K562 (cell line): ENCODE data around the gene UBR7. TPM values are rescaled to one million over a fixed set of nuclear protein-coding genes. Genes with fewer than 3 reads are reported as not detected.

Source experiments
- ILK ChIP-seq: fragments of 450-650 bp; IDR thresholded peaks from 2 replicates; pipeline ENCODE4 v1.6.1; 2016; ENCODE audit warnings: missing genetic modification characterization, low read depth, mild to moderate bottlenecking, missing compliant biosample characterization, moderate library complexity, borderline replicate concordance
- NR4A1 ChIP-seq, 2 experiments: fragments of 250-450 bp in 1 of 2; fragments of 450-650 bp in 1 of 2; sonication (Bioruptor Pico) in 1 of 2; IDR thresholded peaks; 2 replicates each; pipeline versions ENCODE4 v1.4.0 to v1.6.1; 2016 to 2020; ENCODE audit warnings: mild to moderate bottlenecking in 2 of 2, missing compliant biosample characterization in 1 of 2, missing genetic modification characterization in 1 of 2, moderate library complexity in 1 of 2
- SMARCB1 ChIP-seq: IDR thresholded peaks from 2 replicates; pipeline ENCODE4 v1.6.1; 2011; ENCODE audit warnings: improper control_type of control experiment, low read depth; ENCODE audit not compliant: insufficient read length
- SRF ChIP-seq, 2 experiments: fragments of 250-450, 450-650 bp in 1 of 2; sonication (Bioruptor Pico) in 1 of 2; sonication (generic) in 1 of 2; formaldehyde crosslinking; IDR thresholded peaks; 2 replicates each; pipeline versions ENCODE4 v1.5.0 to v1.5.1; 2020 to 2022; ENCODE audit warnings: mild to moderate bottlenecking in 1 of 2, missing genetic modification reagents in 1 of 2
- ZNF507 ChIP-seq: conservative IDR thresholded peaks from 2 replicates; pipeline ENCODE4 v1.6.1; 2017; ENCODE audit warnings: missing genetic modification characterization, missing compliant biosample characterization
- polyA plus RNA-seq, 8 experiments: library from polyadenylated mRNA; depleted of rRNA in 4 of 8; stranded (reverse) in 5 of 8; unstranded in 3 of 8; fragments of >200 nt; fragmentation: Nextera tagmentation in 2 of 8; fragmentation: Illumina TruSeq in 1 of 8; extraction: Ambion mirVana in 2 of 8; extraction: Trizol in 1 of 8; gene quantifications; 2 replicates each; pipeline versions ENCODE4 v1.2.1 to v1.2.3, GENCODE V29; 2011 to 2014; ENCODE audit warnings: inconsistent platforms in 1 of 8, missing spikeins in 1 of 8
- total RNA-seq, 7 experiments: library from RNA; depleted of rRNA in 6 of 7; stranded (reverse); fragments of >200 nt in 6 of 7; fragmentation: Illumina TruSeq in 2 of 7; extraction: Trizol in 2 of 7; gene quantifications; 2 replicates each; pipeline versions ENCODE4 v1.2.1 to v1.2.3, GENCODE V29; 2011 to 2021; ENCODE audit warnings: low replicate concordance in 1 of 7
- TF ChIP-seq, protein P1 (sequence below): fragments of 450-650 bp; formaldehyde crosslinking; IDR thresholded peaks from 2 replicates; pipeline ENCODE4 v1.4.0; 2020; ENCODE audit warnings: mild to moderate bottlenecking, moderate library complexity
- TF ChIP-seq, protein P2 (sequence below): IDR thresholded peaks from 2 replicates; pipeline ENCODE4 v1.6.1; 2011; ENCODE audit warnings: borderline replicate concordance, low read depth, mild to moderate bottlenecking, moderate library complexity, low read length; ENCODE audit not compliant: insufficient read depth, poor library complexity, severe bottlenecking
- TF ChIP-seq, protein P3 (sequence below): sonication (generic); formaldehyde crosslinking; IDR thresholded peaks from 2 replicates; pipeline ENCODE4 v1.4.0; 2020; ENCODE audit warnings: mild to moderate bottlenecking, missing genetic modification reagents

UBR7 gene
- total and polyA plus RNA-seq, 9 of the 15 experiments (the other 6 are each of a cell fraction or from before 2014, with no cell fraction given), result 12.5 to 63.0 (median 34.4) TPM

DNA sequence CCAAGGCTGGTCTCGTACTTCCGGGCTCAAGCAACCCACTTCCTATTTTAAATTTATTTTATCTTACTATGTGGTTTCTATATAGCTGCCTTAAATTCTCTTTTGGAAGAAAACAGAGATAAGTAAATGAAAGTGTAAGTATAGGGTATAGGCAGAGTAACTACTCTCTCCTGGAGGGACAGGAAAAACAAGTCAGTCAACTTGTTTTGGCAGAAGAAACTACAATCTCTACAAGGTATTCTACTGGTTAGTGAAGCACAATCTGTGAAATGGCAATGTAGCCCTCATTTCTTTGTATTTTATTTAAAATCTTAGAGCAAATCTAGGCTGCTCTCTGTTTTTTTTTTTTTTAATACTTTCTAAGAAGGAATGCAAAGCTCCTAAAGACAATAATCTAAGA lies 55.4 kb downstream of the UBR7 start (continued):
- no peak for TF ChIP-seq SRF (CRISPR knock-in tag; IDR thresholded peaks at IDR 0.05)
- TF ChIP-seq ZNF507 (tag), result no peak
- TF ChIP-seq, protein P1, sequence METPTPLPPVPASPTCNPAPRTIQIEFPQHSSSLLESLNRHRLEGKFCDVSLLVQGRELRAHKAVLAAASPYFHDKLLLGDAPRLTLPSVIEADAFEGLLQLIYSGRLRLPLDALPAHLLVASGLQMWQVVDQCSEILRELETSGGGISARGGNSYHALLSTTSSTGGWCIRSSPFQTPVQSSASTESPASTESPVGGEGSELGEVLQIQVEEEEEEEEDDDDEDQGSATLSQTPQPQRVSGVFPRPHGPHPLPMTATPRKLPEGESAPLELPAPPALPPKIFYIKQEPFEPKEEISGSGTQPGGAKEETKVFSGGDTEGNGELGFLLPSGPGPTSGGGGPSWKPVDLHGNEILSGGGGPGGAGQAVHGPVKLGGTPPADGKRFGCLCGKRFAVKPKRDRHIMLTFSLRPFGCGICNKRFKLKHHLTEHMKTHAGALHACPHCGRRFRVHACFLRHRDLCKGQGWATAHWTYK (CRISPR knock-in tag), result no peak
- TF ChIP-seq SMARCB1, result no peak
- TF ChIP-seq ILK (tag), result no peak
- TF ChIP-seq, protein P2, sequence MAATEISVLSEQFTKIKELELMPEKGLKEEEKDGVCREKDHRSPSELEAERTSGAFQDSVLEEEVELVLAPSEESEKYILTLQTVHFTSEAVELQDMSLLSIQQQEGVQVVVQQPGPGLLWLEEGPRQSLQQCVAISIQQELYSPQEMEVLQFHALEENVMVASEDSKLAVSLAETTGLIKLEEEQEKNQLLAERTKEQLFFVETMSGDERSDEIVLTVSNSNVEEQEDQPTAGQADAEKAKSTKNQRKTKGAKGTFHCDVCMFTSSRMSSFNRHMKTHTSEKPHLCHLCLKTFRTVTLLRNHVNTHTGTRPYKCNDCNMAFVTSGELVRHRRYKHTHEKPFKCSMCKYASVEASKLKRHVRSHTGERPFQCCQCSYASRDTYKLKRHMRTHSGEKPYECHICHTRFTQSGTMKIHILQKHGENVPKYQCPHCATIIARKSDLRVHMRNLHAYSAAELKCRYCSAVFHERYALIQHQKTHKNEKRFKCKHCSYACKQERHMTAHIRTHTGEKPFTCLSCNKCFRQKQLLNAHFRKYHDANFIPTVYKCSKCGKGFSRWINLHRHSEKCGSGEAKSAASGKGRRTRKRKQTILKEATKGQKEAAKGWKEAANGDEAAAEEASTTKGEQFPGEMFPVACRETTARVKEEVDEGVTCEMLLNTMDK, result no peak
- TF ChIP-seq, protein P3, sequence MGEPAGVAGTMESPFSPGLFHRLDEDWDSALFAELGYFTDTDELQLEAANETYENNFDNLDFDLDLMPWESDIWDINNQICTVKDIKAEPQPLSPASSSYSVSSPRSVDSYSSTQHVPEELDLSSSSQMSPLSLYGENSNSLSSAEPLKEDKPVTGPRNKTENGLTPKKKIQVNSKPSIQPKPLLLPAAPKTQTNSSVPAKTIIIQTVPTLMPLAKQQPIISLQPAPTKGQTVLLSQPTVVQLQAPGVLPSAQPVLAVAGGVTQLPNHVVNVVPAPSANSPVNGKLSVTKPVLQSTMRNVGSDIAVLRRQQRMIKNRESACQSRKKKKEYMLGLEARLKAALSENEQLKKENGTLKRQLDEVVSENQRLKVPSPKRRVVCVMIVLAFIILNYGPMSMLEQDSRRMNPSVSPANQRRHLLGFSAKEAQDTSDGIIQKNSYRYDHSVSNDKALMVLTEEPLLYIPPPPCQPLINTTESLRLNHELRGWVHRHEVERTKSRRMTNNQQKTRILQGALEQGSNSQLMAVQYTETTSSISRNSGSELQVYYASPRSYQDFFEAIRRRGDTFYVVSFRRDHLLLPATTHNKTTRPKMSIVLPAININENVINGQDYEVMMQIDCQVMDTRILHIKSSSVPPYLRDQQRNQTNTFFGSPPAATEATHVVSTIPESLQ (CRISPR knock-in tag), result no peak
- no peak for TF ChIP-seq NR4A1 (CRISPR knock-in tag; IDR thresholded peaks at IDR 0.05)
- no peak for TF ChIP-seq NR4A1 (tag; IDR thresholded peaks at IDR 0.05)
